ENCODE data around the gene MTMR2. TPM values are rescaled to one million over a fixed set of nuclear protein-coding genes. Genes with fewer than 3 reads are reported as not detected.

Gene MTMR2
- total and polyA plus RNA-seq, 9 of the 15 experiments (the other 6 are each of a cell fraction or from before 2014, with no cell fraction given) = 12.6 to 35.8 (median 25.2) TPM

DNA sequence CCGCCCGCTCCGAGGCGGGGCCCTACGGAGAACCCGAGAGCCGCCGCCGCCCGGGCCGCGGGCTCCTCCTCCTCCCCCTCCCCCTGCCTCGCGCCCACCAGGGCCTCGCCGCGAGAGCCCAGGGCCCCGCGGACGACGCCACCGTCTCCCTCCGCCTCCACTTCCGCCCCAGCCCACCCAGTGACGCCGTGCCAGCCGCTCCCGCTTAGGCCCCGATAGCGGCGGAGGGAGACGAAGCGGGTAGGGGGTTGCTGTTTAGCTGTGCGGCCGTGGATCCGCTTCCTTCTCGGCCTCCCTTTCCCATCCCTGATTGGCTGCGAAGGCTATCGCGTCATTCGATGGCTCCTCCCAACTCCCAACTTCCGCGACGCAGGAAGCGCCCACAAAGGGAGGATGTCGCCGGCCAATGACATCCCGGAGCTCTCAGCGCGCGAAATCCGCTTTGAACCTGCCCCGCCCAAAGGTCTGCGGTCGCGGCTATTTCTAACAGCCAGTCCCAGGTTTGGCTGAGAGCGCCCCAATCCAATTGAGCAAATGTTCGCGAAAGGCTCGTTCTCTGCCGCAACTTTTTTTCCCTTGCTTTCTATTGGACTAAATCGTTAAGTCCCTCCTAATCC lies 134.3 kb downstream of the MTMR2 start, which contains the start of gene FAM76B (continued):
- TF ChIP-seq, protein P1, sequence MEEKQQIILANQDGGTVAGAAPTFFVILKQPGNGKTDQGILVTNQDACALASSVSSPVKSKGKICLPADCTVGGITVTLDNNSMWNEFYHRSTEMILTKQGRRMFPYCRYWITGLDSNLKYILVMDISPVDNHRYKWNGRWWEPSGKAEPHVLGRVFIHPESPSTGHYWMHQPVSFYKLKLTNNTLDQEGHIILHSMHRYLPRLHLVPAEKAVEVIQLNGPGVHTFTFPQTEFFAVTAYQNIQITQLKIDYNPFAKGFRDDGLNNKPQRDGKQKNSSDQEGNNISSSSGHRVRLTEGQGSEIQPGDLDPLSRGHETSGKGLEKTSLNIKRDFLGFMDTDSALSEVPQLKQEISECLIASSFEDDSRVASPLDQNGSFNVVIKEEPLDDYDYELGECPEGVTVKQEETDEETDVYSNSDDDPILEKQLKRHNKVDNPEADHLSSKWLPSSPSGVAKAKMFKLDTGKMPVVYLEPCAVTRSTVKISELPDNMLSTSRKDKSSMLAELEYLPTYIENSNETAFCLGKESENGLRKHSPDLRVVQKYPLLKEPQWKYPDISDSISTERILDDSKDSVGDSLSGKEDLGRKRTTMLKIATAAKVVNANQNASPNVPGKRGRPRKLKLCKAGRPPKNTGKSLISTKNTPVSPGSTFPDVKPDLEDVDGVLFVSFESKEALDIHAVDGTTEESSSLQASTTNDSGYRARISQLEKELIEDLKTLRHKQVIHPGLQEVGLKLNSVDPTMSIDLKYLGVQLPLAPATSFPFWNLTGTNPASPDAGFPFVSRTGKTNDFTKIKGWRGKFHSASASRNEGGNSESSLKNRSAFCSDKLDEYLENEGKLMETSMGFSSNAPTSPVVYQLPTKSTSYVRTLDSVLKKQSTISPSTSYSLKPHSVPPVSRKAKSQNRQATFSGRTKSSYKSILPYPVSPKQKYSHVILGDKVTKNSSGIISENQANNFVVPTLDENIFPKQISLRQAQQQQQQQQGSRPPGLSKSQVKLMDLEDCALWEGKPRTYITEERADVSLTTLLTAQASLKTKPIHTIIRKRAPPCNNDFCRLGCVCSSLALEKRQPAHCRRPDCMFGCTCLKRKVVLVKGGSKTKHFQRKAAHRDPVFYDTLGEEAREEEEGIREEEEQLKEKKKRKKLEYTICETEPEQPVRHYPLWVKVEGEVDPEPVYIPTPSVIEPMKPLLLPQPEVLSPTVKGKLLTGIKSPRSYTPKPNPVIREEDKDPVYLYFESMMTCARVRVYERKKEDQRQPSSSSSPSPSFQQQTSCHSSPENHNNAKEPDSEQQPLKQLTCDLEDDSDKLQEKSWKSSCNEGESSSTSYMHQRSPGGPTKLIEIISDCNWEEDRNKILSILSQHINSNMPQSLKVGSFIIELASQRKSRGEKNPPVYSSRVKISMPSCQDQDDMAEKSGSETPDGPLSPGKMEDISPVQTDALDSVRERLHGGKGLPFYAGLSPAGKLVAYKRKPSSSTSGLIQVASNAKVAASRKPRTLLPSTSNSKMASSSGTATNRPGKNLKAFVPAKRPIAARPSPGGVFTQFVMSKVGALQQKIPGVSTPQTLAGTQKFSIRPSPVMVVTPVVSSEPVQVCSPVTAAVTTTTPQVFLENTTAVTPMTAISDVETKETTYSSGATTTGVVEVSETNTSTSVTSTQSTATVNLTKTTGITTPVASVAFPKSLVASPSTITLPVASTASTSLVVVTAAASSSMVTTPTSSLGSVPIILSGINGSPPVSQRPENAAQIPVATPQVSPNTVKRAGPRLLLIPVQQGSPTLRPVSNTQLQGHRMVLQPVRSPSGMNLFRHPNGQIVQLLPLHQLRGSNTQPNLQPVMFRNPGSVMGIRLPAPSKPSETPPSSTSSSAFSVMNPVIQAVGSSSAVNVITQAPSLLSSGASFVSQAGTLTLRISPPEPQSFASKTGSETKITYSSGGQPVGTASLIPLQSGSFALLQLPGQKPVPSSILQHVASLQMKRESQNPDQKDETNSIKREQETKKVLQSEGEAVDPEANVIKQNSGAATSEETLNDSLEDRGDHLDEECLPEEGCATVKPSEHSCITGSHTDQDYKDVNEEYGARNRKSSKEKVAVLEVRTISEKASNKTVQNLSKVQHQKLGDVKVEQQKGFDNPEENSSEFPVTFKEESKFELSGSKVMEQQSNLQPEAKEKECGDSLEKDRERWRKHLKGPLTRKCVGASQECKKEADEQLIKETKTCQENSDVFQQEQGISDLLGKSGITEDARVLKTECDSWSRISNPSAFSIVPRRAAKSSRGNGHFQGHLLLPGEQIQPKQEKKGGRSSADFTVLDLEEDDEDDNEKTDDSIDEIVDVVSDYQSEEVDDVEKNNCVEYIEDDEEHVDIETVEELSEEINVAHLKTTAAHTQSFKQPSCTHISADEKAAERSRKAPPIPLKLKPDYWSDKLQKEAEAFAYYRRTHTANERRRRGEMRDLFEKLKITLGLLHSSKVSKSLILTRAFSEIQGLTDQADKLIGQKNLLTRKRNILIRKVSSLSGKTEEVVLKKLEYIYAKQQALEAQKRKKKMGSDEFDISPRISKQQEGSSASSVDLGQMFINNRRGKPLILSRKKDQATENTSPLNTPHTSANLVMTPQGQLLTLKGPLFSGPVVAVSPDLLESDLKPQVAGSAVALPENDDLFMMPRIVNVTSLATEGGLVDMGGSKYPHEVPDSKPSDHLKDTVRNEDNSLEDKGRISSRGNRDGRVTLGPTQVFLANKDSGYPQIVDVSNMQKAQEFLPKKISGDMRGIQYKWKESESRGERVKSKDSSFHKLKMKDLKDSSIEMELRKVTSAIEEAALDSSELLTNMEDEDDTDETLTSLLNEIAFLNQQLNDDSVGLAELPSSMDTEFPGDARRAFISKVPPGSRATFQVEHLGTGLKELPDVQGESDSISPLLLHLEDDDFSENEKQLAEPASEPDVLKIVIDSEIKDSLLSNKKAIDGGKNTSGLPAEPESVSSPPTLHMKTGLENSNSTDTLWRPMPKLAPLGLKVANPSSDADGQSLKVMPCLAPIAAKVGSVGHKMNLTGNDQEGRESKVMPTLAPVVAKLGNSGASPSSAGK (IDR thresholded peaks at IDR 0.05) = no peak; the same call in none of the 2 replicates
- TF ChIP-seq RHOXF2B (CRISPR knock-in tag; conservative IDR thresholded peaks at IDR 0.05) (no peak), ZNF174 (CRISPR knock-in tag; IDR thresholded peaks at IDR 0.05) (no peak), NFRKB (IDR thresholded peaks at IDR 0.05; ENCODE audit: low read depth) (no peak), KDM4B (IDR thresholded peaks at IDR 0.05; ENCODE audit: borderline replicate concordance in 2 of 2, low read depth in 1 of 2) (peak in 1 of 2 experiments; percentile 24; a peak in 1 of 4 replicates), SMAD3 (CRISPR knock-in tag; conservative IDR thresholded peaks at IDR 0.05) (no peak), SMARCC2 (IDR thresholded peaks at IDR 0.05; ENCODE audit: low read depth) (no peak), PURB (CRISPR knock-in tag; IDR thresholded peaks at IDR 0.05; ENCODE audit: low read depth) (no peak), SRSF3 (IDR thresholded peaks at IDR 0.05; ENCODE audit: insufficient read depth, low read length) (no peak), RCOR1 (IDR thresholded peaks at IDR 0.05; ENCODE audit: borderline replicate concordance in 1 of 2, low read depth in 2 of 2, low read length in 2 of 2) (peak in 1 of 2 experiments; percentile 78; a peak in 3 of 4 replicates), SAP30 (IDR thresholded peaks at IDR 0.05; ENCODE audit: borderline replicate concordance, insufficient read depth, low read depth, low read length, poor library complexity, severe bottlenecking) (peak; percentile 77), SMAD2 (IDR thresholded peaks at IDR 0.05; ENCODE audit: low read depth, low read length) (no peak), KDM5B (IDR thresholded peaks at IDR 0.05; ENCODE audit: insufficient replicate concordance, low read depth, low read length) (no peak), SMC3 (conservative IDR thresholded peaks at IDR 0.05; ENCODE audit: insufficient read depth, low read depth, low read length) (no peak)
- TF ChIP-seq, protein P2, sequence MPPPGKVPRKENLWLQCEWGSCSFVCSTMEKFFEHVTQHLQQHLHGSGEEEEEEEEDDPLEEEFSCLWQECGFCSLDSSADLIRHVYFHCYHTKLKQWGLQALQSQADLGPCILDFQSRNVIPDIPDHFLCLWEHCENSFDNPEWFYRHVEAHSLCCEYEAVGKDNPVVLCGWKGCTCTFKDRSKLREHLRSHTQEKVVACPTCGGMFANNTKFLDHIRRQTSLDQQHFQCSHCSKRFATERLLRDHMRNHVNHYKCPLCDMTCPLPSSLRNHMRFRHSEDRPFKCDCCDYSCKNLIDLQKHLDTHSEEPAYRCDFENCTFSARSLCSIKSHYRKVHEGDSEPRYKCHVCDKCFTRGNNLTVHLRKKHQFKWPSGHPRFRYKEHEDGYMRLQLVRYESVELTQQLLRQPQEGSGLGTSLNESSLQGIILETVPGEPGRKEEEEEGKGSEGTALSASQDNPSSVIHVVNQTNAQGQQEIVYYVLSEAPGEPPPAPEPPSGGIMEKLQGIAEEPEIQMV (tag; conservative IDR thresholded peaks at IDR 0.05; ENCODE audit: low read depth) = no peak
